IPS-NIHi7 (cell line): ENCODE measurements around the gene RAD51B.

Experiments used
- DNase-seq: peaks from one replicate; pipeline ENCODE4 v3.0.0; 2012; ENCODE audit warnings: mixed read lengths; ENCODE audit errors: extremely low spot score

The RAD51B gene

GRCh38 chr14:68770553-68771286, 951.1 kb downstream of the RAD51B start:
- DNase-seq = no peak

DNA sequence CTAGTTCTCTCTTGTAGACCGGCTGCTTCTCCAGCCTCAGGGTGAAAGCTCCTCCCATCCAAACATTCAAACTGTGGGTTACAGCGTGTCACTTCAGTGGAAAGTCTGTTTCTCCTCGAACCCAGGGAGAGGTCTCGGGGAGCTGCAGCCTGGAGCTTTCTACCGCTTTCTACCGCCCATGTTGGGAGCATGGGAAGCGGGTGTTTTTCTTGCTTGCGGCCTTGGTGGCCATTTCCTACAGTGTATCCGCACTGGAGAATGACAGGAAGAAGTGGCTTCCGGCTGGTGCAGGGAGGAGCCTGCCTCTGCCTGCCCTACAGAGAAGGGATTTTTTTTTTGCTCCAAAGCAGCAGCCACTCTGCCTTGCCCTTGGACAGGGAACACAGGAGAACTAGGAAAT, 952.1 kb downstream of the RAD51B start:
- DNase-seq = no peak

DNA sequence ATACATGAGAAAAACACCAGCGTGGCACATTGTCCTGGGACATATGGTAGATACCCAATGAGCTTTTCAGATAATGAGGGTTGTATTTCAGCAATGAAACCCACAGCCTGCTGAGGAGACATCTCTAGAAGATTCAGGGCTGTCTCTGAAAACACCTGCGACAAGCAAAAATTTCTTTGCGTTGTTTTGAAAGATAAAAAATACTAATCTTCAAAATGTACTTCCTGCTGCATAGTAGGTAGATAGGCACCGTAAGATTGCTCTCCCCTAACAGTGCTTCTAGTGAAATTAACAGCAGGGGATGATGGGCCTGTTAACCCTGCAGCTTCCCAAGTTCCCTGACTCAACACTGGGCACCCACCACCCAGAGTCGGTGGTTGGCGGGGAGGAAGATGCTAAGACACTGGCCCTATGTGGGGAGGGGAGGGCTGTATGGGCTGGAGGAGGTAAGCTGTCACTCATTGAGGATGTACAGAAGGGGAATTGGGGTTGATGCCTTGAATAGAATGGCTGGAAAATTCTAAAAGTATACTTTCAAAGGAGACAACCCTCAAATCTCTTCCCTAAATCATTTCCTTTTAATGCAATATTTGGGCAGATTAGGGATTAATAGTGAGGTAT, 953.3 kb downstream of the RAD51B start:
- no peak for DNase-seq

DNA sequence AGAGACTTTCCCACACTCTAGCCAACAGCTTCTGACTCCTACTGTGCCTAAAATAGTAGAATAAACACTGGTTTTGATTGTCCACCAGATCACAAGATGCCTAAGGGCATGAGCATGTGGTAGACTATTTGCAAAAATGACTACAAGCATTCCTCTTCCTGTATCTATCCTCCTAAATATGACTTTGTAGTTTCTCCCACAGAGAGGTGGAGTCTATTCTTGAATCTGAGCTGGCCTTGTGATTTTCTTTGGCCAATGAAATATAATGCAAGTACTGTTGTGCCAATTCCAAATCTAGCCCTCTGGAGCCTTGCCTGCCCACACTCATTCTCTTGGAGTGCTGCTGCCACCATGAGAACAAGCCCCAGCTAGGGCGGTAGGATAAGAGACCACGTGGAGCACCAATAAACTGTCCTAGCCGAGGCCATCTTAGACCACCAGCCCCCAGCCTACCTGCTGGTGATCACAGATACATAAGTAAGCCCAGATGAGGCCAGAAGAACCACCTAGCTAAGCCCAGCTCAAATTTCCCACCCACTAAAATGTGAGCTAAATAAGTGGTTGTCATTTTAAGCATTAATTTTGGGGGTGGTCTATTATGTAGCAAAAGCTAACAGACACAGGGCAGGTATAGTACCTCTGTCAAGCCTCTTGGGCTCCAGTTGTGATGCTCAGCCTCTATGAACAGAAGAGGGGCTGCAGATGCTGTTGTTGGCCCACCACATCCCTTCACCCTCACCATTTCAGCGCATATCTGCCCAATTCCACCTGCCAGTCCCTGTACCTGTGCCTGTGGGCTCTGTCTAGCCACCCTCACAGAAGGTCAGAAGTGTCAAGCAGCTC, 955.4 kb downstream of the RAD51B start:
- no peak for DNase-seq

- no peak for DNase-seq
Observed at GRCh38 chr14:68775614-68776126, 956.1 kb downstream of the RAD51B start.

GRCh38 chr14:68777644-68778043, 958.1 kb downstream of the RAD51B start:
- no peak for DNase-seq
